ENCODE measurements around the gene FAM13C. TPM values are rescaled to one million over a fixed set of nuclear protein-coding genes. Genes with fewer than 3 reads are reported as not detected.

FAM13C gene
- total and polyA plus RNA-seq, 8 donors = 1.1 to 3.4 (median 2.2) TPM

DNA sequence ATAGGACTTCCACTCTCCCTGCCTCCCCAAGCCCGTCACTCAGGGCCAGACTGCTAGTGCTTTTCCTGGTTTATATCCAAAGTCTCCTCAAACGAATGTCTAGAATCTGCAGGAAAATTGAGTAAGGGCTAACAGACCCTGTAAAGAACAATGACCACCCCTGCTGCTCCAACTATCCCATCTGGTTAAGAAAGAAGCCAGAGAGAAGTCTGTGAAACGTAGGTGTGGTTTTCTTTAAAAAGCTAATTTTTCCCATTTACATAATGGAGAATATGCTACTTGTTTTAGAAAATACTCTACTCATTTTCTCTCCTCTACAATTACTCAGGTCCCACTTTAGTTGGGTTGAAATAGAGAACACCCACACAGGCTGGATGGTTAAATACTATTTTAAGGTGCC, 72.5 kb downstream of the FAM13C start:
- Histone ChIP-seq H3K9me3 (no peaks in the 10 kb centered on the region), H3K4me1 (no peaks in the 10 kb centered on the region), H3K27ac (no peak overlapping the region), H3K4me3 (no peak overlapping the region), H3K36me3 (no peaks in the 10 kb centered on the region), H3K27me3 (no peaks in the 10 kb centered on the region)
- FAIRE-seq (no peak), DNase-seq (no peak), ATAC-seq (no peak)
- TF ChIP-seq, protein P1, sequence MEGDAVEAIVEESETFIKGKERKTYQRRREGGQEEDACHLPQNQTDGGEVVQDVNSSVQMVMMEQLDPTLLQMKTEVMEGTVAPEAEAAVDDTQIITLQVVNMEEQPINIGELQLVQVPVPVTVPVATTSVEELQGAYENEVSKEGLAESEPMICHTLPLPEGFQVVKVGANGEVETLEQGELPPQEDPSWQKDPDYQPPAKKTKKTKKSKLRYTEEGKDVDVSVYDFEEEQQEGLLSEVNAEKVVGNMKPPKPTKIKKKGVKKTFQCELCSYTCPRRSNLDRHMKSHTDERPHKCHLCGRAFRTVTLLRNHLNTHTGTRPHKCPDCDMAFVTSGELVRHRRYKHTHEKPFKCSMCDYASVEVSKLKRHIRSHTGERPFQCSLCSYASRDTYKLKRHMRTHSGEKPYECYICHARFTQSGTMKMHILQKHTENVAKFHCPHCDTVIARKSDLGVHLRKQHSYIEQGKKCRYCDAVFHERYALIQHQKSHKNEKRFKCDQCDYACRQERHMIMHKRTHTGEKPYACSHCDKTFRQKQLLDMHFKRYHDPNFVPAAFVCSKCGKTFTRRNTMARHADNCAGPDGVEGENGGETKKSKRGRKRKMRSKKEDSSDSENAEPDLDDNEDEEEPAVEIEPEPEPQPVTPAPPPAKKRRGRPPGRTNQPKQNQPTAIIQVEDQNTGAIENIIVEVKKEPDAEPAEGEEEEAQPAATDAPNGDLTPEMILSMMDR (IDR thresholded peaks at IDR 0.05) = no peak
- intact Hi-C loops (cut with DNase I) = no loop called here
- 59 to 74% methylated on average over 3 of the region's 3 CpGs for WGBS, 2 donors

DNA sequence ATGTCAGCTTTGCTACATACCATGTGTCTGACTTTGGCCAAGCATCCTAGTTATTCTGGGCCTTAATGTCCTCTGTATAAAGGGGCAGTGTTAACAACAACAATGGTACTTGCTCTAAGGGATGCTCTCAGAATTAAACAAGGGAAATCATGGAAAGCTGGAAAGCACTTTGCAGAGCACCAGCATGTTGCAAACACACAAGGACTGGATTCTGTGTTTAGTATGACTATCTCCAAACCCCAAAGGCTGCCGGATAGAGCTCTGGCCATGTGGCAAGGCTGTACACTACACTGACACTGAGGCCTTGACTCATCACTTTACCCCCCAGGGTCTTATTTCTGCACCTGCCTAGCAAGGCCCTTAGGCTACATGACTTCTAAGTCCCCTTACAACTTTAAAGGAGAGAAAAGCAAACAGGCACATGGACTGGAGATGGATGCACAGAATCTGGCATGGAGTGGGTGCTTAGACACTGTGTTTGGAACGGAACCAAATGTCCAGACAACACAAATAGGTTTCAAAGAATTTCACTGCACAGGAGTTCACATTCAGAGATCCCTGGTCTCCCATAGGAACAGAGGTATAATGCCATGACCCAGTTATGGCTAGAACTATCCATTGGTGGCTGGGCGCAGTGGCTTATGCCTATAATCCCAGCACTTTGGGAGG, 74.6 kb downstream of the FAM13C start:
- FAIRE-seq (no peak), ATAC-seq (no peak), DNase-seq (no peak)
- intact Hi-C loops (cut with DNase I) = no loop called here
- no peaks in the 10 kb centered on the region for H3K4me1 ChIP-seq
- H3K27me3 ChIP-seq = no peaks in the 10 kb centered on the region
- 76 to 85% methylated on average over 3 of the region's 3 CpGs for WGBS, 2 donors
- no peak overlapping the region for H3K27ac ChIP-seq
- H3K36me3 ChIP-seq = no peaks in the 10 kb centered on the region
- H3K4me3 ChIP-seq = no peak overlapping the region
- H3K9me3 ChIP-seq = no peaks in the 10 kb centered on the region
- TF ChIP-seq, protein P1 (IDR thresholded peaks at IDR 0.05) = no peak

DNA sequence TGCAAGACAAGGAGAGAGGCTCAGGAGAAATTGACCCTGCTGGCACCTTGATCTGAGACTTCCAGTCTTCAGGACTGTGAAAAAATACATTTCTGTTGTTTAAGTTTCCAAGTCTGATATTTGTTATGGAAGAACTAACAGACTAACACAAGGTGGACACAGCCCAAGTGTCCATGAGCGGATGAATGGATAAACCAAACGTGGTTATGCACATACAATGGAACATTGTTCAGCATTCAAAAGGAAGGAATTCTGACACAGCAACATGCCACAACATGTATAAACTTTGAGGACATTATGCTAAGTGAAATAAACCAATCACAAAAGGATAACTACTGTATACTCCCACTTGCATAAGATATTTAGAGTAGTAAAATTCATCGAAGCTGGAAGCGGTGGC, 76.5 kb downstream of the FAM13C start:
- WGBS, 2 donors = 79 to 84% methylated on average over 4 of the region's 4 CpGs
- no peak for FAIRE-seq
- intact Hi-C loops (cut with DNase I) = no loop called here
- H3K36me3 ChIP-seq = no peaks in the 10 kb centered on the region
- DNase-seq = no peak
- H3K9me3 ChIP-seq = no peaks in the 10 kb centered on the region
- no peak overlapping the region for H3K27ac ChIP-seq
- ATAC-seq = no peak
- no peaks in the 10 kb centered on the region for H3K4me1 ChIP-seq
- no peak overlapping the region for H3K4me3 ChIP-seq
- TF ChIP-seq, protein P1 (IDR thresholded peaks at IDR 0.05) = no peak
- H3K27me3 ChIP-seq = no peaks in the 10 kb centered on the region

DNA sequence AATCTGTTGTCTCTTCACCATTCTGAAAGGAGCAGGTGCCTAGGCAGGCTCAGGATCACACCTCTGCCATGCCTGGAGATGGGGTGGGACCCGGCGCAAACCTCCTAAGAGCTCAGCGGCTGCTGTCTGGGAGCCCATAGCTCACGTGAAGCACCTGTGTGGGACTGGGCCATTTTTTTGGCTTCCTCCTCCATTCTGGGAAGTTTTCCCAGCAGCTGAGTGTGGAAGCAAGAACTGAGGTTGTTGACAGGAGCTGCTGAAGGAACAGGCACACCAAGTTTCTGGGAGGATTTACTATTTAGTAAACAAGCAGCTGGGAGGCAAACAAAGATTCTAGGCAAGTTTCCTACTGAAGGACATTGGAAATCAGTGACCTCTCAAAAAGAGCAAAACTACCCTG, 77.3 kb downstream of the FAM13C start:
- no peak for ATAC-seq
- Histone ChIP-seq H3K4me3 (no peak overlapping the region), H3K36me3 (no peaks in the 10 kb centered on the region), H3K9me3 (no peaks in the 10 kb centered on the region), H3K4me1 (no peaks in the 10 kb centered on the region), H3K27ac (no peak overlapping the region), H3K27me3 (no peaks in the 10 kb centered on the region)
- no peak for DNase-seq
- FAIRE-seq = no peak
- intact Hi-C loops (cut with DNase I) = no loop called here
- WGBS, 2 donors = 86 to 94% methylated on average over 4 of the region's 4 CpGs
- TF ChIP-seq, protein P1 (IDR thresholded peaks at IDR 0.05) = no peak

DNA sequence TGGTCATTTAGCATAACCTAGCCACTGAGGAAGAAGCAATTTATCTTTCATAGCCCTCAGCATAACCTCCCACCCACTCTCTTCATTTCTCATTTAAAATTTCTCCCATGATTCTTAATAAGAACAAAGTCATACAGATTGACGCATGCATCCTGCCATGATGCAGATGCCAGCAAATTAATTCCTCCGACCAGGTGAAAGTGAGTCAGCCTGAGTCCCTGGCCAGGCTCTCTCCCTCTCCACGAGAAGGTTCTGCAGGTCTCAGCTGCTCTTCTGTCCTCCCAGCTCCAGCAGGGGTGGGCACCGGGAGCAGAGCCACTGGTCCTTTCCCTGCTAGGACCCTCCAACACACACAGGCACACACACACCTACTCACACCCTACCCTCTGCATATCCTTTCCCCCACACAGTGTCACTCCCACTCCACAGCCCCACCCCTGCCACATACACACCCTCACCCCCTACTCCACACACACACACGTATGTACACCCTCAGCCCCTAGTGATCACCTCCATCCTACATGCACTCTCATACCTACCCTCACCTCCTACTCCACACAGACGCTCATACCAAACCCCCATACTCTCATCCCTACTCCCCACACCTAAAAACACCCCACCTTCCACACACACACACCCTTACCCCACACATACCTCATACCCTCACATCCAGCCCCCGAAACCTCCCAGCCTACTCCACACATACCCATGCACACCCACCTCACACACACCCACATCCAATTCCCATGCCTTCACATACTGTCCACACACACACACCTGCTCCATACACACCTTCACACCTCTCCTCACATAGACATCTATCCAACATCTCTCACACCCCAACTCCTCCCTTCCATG, 78.0 kb downstream of the FAM13C start:
- Histone ChIP-seq H3K4me3 (no peak overlapping the region), H3K36me3 (no peaks in the 10 kb centered on the region), H3K27me3 (no peaks in the 10 kb centered on the region), H3K27ac (no peak overlapping the region), H3K4me1 (no peaks in the 10 kb centered on the region), H3K9me3 (no peaks in the 10 kb centered on the region)
- intact Hi-C loops (cut with DNase I) = no loop called here
- WGBS, 2 donors = 54 to 61% methylated on average over 7 of the region's 7 CpGs
- DNase-seq (no peak), FAIRE-seq (no peak), ATAC-seq (peak in 1 of 4 donors; percentile 53)
- TF ChIP-seq, protein P1 (IDR thresholded peaks at IDR 0.05) = no peak
